ENCODE data around the gene ZNF516. TPM values are rescaled to one million over a fixed set of nuclear protein-coding genes. Genes with fewer than 3 reads are reported as not detected.

ZNF516 gene
- total RNA-seq, 1 experiment from 2014 or later = 22.6 TPM

DNA sequence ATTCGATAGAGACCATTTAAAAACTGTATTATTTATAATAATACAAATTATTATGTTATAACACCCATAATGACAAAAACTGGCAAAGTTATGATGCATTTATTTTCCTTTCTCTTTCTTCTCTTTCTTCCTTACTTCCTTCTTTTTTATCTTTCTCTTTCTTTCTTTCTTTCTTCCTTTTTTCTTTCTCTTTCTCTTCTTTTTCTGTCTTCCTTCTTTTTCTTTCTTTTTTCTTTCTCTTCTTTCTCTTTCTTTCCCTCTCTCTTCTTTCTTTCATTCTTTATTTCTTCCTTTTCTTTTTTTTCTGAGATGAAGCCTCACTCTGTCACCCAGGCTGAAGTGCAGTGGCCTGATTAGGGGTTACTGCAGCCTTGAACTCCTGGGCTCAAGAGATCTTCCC, 27.5 kb upstream of the ZNF516 start:
- no peak overlapping the region for H2BK20ac ChIP-seq (ENCODE audit: low read depth, low read length, poor library complexity, severe bottlenecking)
- Mint-ChIP-seq H3K27me3 (ENCODE audit: low read depth) (peaks cover 23% of the 10 kb centered on the region), H3K9me3 (no peaks in the 10 kb centered on the region), H3K36me3 (ENCODE audit: insufficient read depth in 1 of 3, low read depth in 3 of 3) (no peaks in the 10 kb centered on the region), H3K4me3 (no peak overlapping the region), H3K27ac (peak overlapping the region in 1 of 3 experiments; percentile 13; a peak in 2 of 7 replicates), H3K4me1 (peaks cover 40 to 43% of the 10 kb centered on the region in 2 experiments)
- H4K5ac ChIP-seq (ENCODE audit: insufficient read length, low read depth, low read length) = no peak overlapping the region
- no peak overlapping the region for H3K27ac ChIP-seq (ENCODE audit: insufficient read length, low read depth, low read length)
- no CpG with 5 or more reads among the region's 1 CpG for WGBS (ENCODE audit: extremely low coverage, insufficient read length, low lambda C conversion rate)
- H4K8ac ChIP-seq (replicated peaks; ENCODE audit: insufficient read length, low read depth, low read length) = no peak overlapping the region
- H4K20me1 ChIP-seq (ENCODE audit: control insufficient read depth, insufficient read depth, insufficient read length) = no peaks in the 10 kb centered on the region
- no peak overlapping the region for H2BK15ac ChIP-seq (ENCODE audit: low read depth, low read length)
- H3K4me1 ChIP-seq (ENCODE audit: insufficient read depth, low read length) = peaks cover 7% of the 10 kb centered on the region
- no peaks in the 10 kb centered on the region for H3K9me3 ChIP-seq (ENCODE audit: control insufficient read depth, low read depth, low read length)
- H3K4ac ChIP-seq (ENCODE audit: low read depth, low read length) = no peak overlapping the region
- no peak overlapping the region for H3K23ac ChIP-seq (ENCODE audit: insufficient read length, low read depth, low read length)
- no peak overlapping the region for H3T11ph ChIP-seq (ENCODE audit: low read length)
- no peak overlapping the region for H2BK12ac ChIP-seq (ENCODE audit: insufficient read length, low read depth, low read length)
- H3K79me2 ChIP-seq (ENCODE audit: insufficient read depth, low read length) = no peaks in the 10 kb centered on the region
- H3K14ac ChIP-seq (ENCODE audit: insufficient read depth, low read length) = no peak overlapping the region
- H4K91ac ChIP-seq (ENCODE audit: insufficient read length, low read depth, low read length) = no peak overlapping the region
- no peak overlapping the region for H3K4me2 ChIP-seq (ENCODE audit: insufficient read depth, insufficient read length, low read length)
- H3K79me1 ChIP-seq (ENCODE audit: insufficient read depth, low read depth, low read length, poor library complexity, severe bottlenecking) = no peaks in the 10 kb centered on the region
- no peak overlapping the region for H3K18ac ChIP-seq (ENCODE audit: insufficient read length, low read depth, low read length)
- no peak overlapping the region for H2BK5ac ChIP-seq (ENCODE audit: insufficient read length, low read length)
- no peak overlapping the region for H3K9ac ChIP-seq (ENCODE audit: extremely low read depth, insufficient read length, low read length)
- H3K23me2 ChIP-seq (ENCODE audit: insufficient read length, low read depth, low read length, poor library complexity, severe bottlenecking) = peaks cover 12% of the 10 kb centered on the region
- no peak overlapping the region for H3K56ac ChIP-seq (ENCODE audit: insufficient read length, low read depth, low read length)
- H2AK5ac ChIP-seq (ENCODE audit: insufficient read length, low read length) = no peak overlapping the region
- TF ChIP-seq CTCF (conservative IDR thresholded peaks at IDR 0.05) = no peak
- H2BK120ac ChIP-seq (ENCODE audit: low read depth, low read length, poor library complexity, severe bottlenecking) = no peak overlapping the region
- H3K27me3 ChIP-seq (ENCODE audit: insufficient read depth, low read length) = no peaks in the 10 kb centered on the region
- H2AFZ ChIP-seq (ENCODE audit: low read length) = peak overlapping the region; percentile 99
- no peak for DNase-seq

Measured in H9 (cell line).